KMS-11 (cell line): ENCODE results near the gene TAOK2.

Source experiments
- H2AFZ ChIP-seq: fragments of 200-600 bp; sonication (generic); 2 replicates; pipeline ENCODE4 v1.6.1; 2016; ENCODE audit warnings: antibody characterized with exemption, mixed run types, low read depth
- H3K27ac ChIP-seq: fragments of 200-600 bp; sonication (generic); 2 replicates; pipeline ENCODE4 v1.6.1; 2016; ENCODE audit warnings: mild to moderate bottlenecking, mixed run types
- H3K27me3 ChIP-seq: fragments of 200-600 bp; sonication (generic); 2 replicates; pipeline ENCODE4 v1.6.1; 2017; ENCODE audit warnings: mild to moderate bottlenecking, low read depth, mixed run types, moderate library complexity; ENCODE audit not compliant: insufficient read depth
- H3K36me3 ChIP-seq: fragments of 200-600 bp; sonication (generic); 2 replicates; pipeline ENCODE4 v1.6.1; 2017; ENCODE audit warnings: mild to moderate bottlenecking, mixed run types; ENCODE audit not compliant: insufficient read depth
- H3K4me1 ChIP-seq: fragments of 200-600 bp; sonication (generic); 2 replicates; pipeline ENCODE4 v1.6.1; 2016; ENCODE audit warnings: mild to moderate bottlenecking, low read depth, mixed run types; ENCODE audit not compliant: poor library complexity, severe bottlenecking
- H3K4me2 ChIP-seq: fragments of 200-600 bp; sonication (generic); 2 replicates; pipeline ENCODE4 v1.7.0; 2016; ENCODE audit warnings: mild to moderate bottlenecking, mixed run types
- H3K4me3 ChIP-seq: fragments of 200-600 bp; sonication (generic); IDR thresholded peaks from 2 replicates; pipeline ENCODE4 v1.6.1; 2017; ENCODE audit warnings: low read depth, low read length, mixed read lengths; ENCODE audit not compliant: insufficient read depth
- H3K79me2 ChIP-seq: fragments of 200-600 bp; sonication (generic); 2 replicates; pipeline ENCODE4 v1.6.1; 2016; ENCODE audit warnings: low read depth, mixed run types; ENCODE audit not compliant: insufficient read depth
- H3K9ac ChIP-seq: fragments of 200-600 bp; sonication (generic); 2 replicates; pipeline ENCODE4 v1.6.1; 2016; ENCODE audit warnings: mild to moderate bottlenecking, mixed run types
- H4K20me1 ChIP-seq: fragments of 200-600 bp; sonication (generic); 2 replicates; pipeline ENCODE4 v1.6.1; 2016; ENCODE audit warnings: mild to moderate bottlenecking, mixed run types; ENCODE audit not compliant: insufficient read depth
- CTCF ChIP-seq: fragments of 200-600 bp; sonication (generic); conservative IDR thresholded peaks from 2 replicates; pipeline ENCODE4 v1.6.1; 2017; ENCODE audit warnings: low read depth, mild to moderate bottlenecking, antibody characterized with exemption, low read length, moderate library complexity, mixed read lengths

The TAOK2 gene

GRCh38 chr16:30024451-30024850 is 50.8 kb downstream of the TAOK2 start:
- Histone ChIP-seq H3K36me3 (no peaks in the 10 kb centered on the region), H3K27me3 (peaks cover 82% of the 10 kb centered on the region), H3K27ac (no peak overlapping the region), H4K20me1 (no peaks in the 10 kb centered on the region), H3K4me1 (no peaks in the 10 kb centered on the region), H3K79me2 (no peaks in the 10 kb centered on the region), H3K4me2 (no peak overlapping the region), H3K4me3 (no peak overlapping the region), H3K9ac (no peak overlapping the region), H2AFZ (no peak overlapping the region)
- no peak for TF ChIP-seq CTCF

- Histone ChIP-seq H3K4me3 (no peak overlapping the region), H3K4me1 (no peaks in the 10 kb centered on the region), H3K27me3 (peaks cover 87% of the 10 kb centered on the region), H3K4me2 (no peak overlapping the region), H3K9ac (no peak overlapping the region), H2AFZ (no peak overlapping the region), H3K27ac (no peak overlapping the region), H3K79me2 (no peaks in the 10 kb centered on the region), H3K36me3 (no peaks in the 10 kb centered on the region), H4K20me1 (no peaks in the 10 kb centered on the region)
- TF ChIP-seq CTCF: no peak
Measured at GRCh38 chr16:30025156-30025555, 51.5 kb downstream of the TAOK2 start.

GRCh38 chr16:30025574-30025973 is 51.9 kb downstream of the TAOK2 start:
- Histone ChIP-seq H3K4me3 (no peak overlapping the region), H3K4me1 (no peaks in the 10 kb centered on the region), H3K79me2 (no peaks in the 10 kb centered on the region), H3K9ac (no peak overlapping the region), H3K27me3 (peaks cover 87% of the 10 kb centered on the region), H4K20me1 (no peaks in the 10 kb centered on the region), H3K4me2 (no peak overlapping the region), H2AFZ (no peak overlapping the region), H3K36me3 (no peaks in the 10 kb centered on the region), H3K27ac (no peak overlapping the region)
- no peak for TF ChIP-seq CTCF

GRCh38 chr16:30026449-30026848 is 52.8 kb downstream of the TAOK2 start:
- Histone ChIP-seq H3K27me3 (peaks cover 91% of the 10 kb centered on the region), H3K4me1 (peaks cover 2% of the 10 kb centered on the region), H3K9ac (no peak overlapping the region), H3K79me2 (no peaks in the 10 kb centered on the region), H3K4me3 (no peak overlapping the region), H4K20me1 (no peaks in the 10 kb centered on the region), H2AFZ (no peak overlapping the region), H3K4me2 (no peak overlapping the region), H3K27ac (no peak overlapping the region), H3K36me3 (no peaks in the 10 kb centered on the region)
- no peak for TF ChIP-seq CTCF
